ENCODE data around the gene SALL3.

Gene SALL3

GRCh38 chr18:78981394-78981831 lies 1.8 kb downstream of the SALL3 start:
- DNase-seq: no peak

- DNase-seq: no peak
These were observed 2.5 kb downstream of the SALL3 start for GRCh38 chr18:78981989-78982620.

GRCh38 chr18:78983512-78983911 lies 3.9 kb downstream of the SALL3 start:
- no peak for DNase-seq

- DNase-seq: no peak
These were observed 5.5 kb downstream of the SALL3 start for GRCh38 chr18:78984941-78985784.

GRCh38 chr18:78986018-78986481 lies 6.4 kb downstream of the SALL3 start:
- no peak for DNase-seq

GRCh38 chr18:78991446-78991845 lies 11.8 kb downstream of the SALL3 start:
- no peak for DNase-seq

GRCh38 chr18:78992041-78993011 lies 12.7 kb downstream of the SALL3 start:
- no peak for DNase-seq

GRCh38 chr18:78993014-78993926 lies 13.7 kb downstream of the SALL3 start:
- no peak for DNase-seq

- DNase-seq: no peak
These were observed 14.4 kb downstream of the SALL3 start for GRCh38 chr18:78994000-78994399.

GRCh38 chr18:78994531-78994930 lies 14.9 kb downstream of the SALL3 start:
- DNase-seq: no peak

- no peak for DNase-seq
These were observed 15.5 kb downstream of the SALL3 start for GRCh38 chr18:78994977-78995582.

GRCh38 chr18:78995740-78996395 lies 16.2 kb downstream of the SALL3 start:
- DNase-seq: no peak

- no peak for DNase-seq
These were observed 17.3 kb downstream of the SALL3 start for GRCh38 chr18:78996741-78997490.

- no peak for DNase-seq
These were observed 18.9 kb downstream of the SALL3 start for GRCh38 chr18:78998371-78999071.

- DNase-seq: no peak
These were observed 20.3 kb downstream of the SALL3 start for GRCh38 chr18:78999939-79000338.

- DNase-seq: no peak
These were observed 21.4 kb downstream of the SALL3 start for GRCh38 chr18:79000997-79001396.

- no peak for DNase-seq
These were observed 26.0 kb downstream of the SALL3 start for GRCh38 chr18:79005653-79006052.

- DNase-seq: no peak
These were observed 26.6 kb downstream of the SALL3 start for GRCh38 chr18:79006106-79006795.

- no peak for DNase-seq
These were observed 27.8 kb downstream of the SALL3 start for GRCh38 chr18:79007440-79007839.

Data from activated CD4-positive, CD25-positive, alpha-beta regulatory T cell (primary cell).